Ammon's horn (tissue), 1 donor: ENCODE results near the gene L1TD1.
"Not testable (repeated sequence)": the region's sequence is repeated elsewhere in the genome, so short reads cannot be mapped to it uniquely, and the experiment has no call there.

Experiments
- DNase-seq: peaks from one replicate; pipeline ENCODE4 v3.0.0-alpha.2; 2016; ENCODE audit warnings: low spot score

Gene L1TD1

GRCh38 chr1:62234688-62235087 is 40.0 kb downstream of the L1TD1 start:
- DNase-seq, result no peak

- no peak for DNase-seq
Measured at GRCh38 chr1:62235576-62235975, 40.9 kb downstream of the L1TD1 start.

- DNase-seq, result no peak
Measured at GRCh38 chr1:62237361-62237760, 42.7 kb downstream of the L1TD1 start.

GRCh38 chr1:62237950-62238374 is 43.3 kb downstream of the L1TD1 start:
- no peak for DNase-seq

GRCh38 chr1:62238507-62238906 is 43.9 kb downstream of the L1TD1 start:
- no peak for DNase-seq

- not testable (repeated sequence) for DNase-seq
Measured at GRCh38 chr1:62239652-62240403, 45.2 kb downstream of the L1TD1 start.

- no peak for DNase-seq
Measured at GRCh38 chr1:62240651-62241370, 46.2 kb downstream of the L1TD1 start.

GRCh38 chr1:62241371-62242131 is 46.9 kb downstream of the L1TD1 start:
- no peak for DNase-seq

GRCh38 chr1:62244380-62244779 is 49.7 kb downstream of the L1TD1 start:
- DNase-seq, result not testable (repeated sequence)

- no peak for DNase-seq
Measured at GRCh38 chr1:62245201-62245600, 50.6 kb downstream of the L1TD1 start.

- no peak for DNase-seq
Measured at GRCh38 chr1:62247391-62248168, 52.9 kb downstream of the L1TD1 start.

- no peak for DNase-seq
Measured at GRCh38 chr1:62250126-62250726, 55.6 kb downstream of the L1TD1 start.

- no peak for DNase-seq
Measured at GRCh38 chr1:62259551-62259950, 64.9 kb downstream of the L1TD1 start.

GRCh38 chr1:62260688-62261087 is 66.0 kb downstream of the L1TD1 start:
- DNase-seq, result no peak
